Measurements from ENCODE around the gene MAD2L1. TPM values are rescaled to one million over a fixed set of nuclear protein-coding genes. Genes with fewer than 3 reads are reported as not detected.
"Not testable (repeated sequence)": the region's sequence is repeated elsewhere in the genome, so short reads cannot be mapped to it uniquely, and the experiment has no call there.

Gene MAD2L1
- total RNA-seq, 4 donors from 2014 or later = 1.8 to 20.3 (median 13.1) TPM

DNA sequence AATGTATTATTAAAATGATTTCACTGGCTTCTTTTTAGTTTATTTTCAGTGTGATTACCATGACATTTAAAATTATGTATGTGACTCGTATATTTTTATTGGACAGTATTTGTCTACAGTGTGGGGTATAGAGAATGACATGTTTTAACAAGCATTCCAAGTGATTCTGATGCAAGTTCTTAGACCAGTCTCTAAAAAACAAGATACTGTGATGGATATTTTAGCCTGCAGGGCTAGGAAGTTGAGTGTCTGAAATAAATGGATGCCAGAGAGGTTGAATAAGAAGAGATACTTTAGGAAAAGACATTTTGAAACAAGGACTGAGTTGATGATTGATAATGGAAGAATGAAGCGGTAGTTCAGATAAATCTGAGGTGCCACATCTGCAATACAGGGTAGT, 3.5 kb upstream of the MAD2L1 start:
- Histone ChIP-seq H3K27ac (no peak overlapping the region), H3K4me3 (no peak overlapping the region), H3K4me1 (peaks cover 11 to 29% (median 12%) of the 10 kb centered on the region in 3 donors), H3K9me3 (no peaks in the 10 kb centered on the region), H3K36me3 (no peaks in the 10 kb centered on the region), H3K27me3 (no peaks in the 10 kb centered on the region)
- DNase-seq = no peak
- intact Hi-C loops (cut with DNase I) = no loop called here
- no peak for TF ChIP-seq POLR2A (IDR thresholded peaks at IDR 0.05)
- TF ChIP-seq, protein P1, sequence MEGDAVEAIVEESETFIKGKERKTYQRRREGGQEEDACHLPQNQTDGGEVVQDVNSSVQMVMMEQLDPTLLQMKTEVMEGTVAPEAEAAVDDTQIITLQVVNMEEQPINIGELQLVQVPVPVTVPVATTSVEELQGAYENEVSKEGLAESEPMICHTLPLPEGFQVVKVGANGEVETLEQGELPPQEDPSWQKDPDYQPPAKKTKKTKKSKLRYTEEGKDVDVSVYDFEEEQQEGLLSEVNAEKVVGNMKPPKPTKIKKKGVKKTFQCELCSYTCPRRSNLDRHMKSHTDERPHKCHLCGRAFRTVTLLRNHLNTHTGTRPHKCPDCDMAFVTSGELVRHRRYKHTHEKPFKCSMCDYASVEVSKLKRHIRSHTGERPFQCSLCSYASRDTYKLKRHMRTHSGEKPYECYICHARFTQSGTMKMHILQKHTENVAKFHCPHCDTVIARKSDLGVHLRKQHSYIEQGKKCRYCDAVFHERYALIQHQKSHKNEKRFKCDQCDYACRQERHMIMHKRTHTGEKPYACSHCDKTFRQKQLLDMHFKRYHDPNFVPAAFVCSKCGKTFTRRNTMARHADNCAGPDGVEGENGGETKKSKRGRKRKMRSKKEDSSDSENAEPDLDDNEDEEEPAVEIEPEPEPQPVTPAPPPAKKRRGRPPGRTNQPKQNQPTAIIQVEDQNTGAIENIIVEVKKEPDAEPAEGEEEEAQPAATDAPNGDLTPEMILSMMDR (IDR thresholded peaks at IDR 0.05) = no peak
- 42 to 65% methylated on average over 2 of the region's 2 CpGs for WGBS, 2 donors

DNA sequence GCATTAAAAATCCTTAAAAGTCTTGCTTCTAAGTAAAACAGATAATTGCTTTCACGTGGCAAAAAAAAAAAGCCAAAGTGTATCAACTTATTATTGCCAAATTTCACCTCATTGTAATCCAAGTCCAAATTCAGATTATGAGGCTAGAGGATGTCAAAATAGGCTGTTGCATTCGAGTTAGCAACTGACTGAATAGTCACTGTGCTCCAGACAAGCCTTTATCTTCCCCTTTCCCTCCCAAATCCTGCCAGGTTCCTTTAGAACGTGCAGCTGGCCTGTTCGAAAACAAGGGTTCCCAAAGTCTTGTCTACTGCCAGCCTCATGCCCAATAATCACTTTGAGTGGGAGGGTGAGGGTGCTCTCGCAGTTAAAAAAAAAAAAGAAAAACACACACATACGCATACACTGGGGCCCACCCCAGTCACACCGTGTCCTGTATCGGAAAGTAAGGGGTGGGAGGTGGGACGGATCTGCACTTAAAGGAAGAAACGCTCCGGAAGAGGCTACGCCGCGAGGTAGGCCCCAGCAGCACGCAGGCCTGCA, 603 bp downstream of the MAD2L1 start:
- WGBS, 2 donors = 0 to 1% methylated on average over 14 to 15 of the region's 15 CpGs
- peak overlapping the region; percentile 88 to 98 (median 95) for H3K27ac ChIP-seq
- no peaks in the 10 kb centered on the region for H3K27me3 ChIP-seq
- H3K4me3 ChIP-seq = peak overlapping the region; percentile 58 to 80 (median 71)
- DNase-seq = no peak
- H3K36me3 ChIP-seq = no peaks in the 10 kb centered on the region
- H3K9me3 ChIP-seq = no peaks in the 10 kb centered on the region
- peaks cover 11 to 36% (median 12%) of the 10 kb centered on the region in 3 donors for H3K4me1 ChIP-seq
- TF ChIP-seq, protein P1 (IDR thresholded peaks at IDR 0.05) = no peak
- TF ChIP-seq POLR2A (IDR thresholded peaks at IDR 0.05) = no peak
- intact Hi-C loops (cut with DNase I) = no loop called here

DNA sequence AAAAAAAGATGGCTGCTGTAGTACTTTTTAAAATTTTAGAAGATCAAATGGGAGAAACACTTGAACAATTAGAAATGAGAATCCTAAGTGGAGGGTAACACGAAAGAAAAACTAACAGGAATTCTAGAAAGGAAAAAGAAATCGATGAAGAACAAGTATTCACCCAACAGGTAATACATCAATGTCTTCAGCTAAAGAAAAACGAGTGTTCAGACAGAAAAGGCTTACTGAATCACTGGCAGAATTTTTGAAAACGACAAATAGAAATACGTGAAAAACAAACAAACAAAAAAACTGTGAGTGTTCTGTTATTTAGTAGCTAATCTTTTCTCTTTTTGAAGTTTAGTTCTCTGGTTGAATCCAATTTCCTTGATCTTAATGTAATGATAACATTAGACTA, 1.8 kb downstream of the MAD2L1 start:
- Histone ChIP-seq H3K9me3 (no peaks in the 10 kb centered on the region), H3K27ac (no peak overlapping the region), H3K4me1 (peaks cover 11 to 36% (median 12%) of the 10 kb centered on the region in 3 donors), H3K4me3 (no peak overlapping the region), H3K27me3 (no peaks in the 10 kb centered on the region), H3K36me3 (no peaks in the 10 kb centered on the region)
- no peak for DNase-seq
- TF ChIP-seq, protein P1 (IDR thresholded peaks at IDR 0.05) = no peak
- TF ChIP-seq POLR2A (IDR thresholded peaks at IDR 0.05) = no peak
- intact Hi-C loops (cut with DNase I) = no loop called here
- WGBS, 2 donors = 23 to 25% methylated on average over 5 of the region's 5 CpGs

DNA sequence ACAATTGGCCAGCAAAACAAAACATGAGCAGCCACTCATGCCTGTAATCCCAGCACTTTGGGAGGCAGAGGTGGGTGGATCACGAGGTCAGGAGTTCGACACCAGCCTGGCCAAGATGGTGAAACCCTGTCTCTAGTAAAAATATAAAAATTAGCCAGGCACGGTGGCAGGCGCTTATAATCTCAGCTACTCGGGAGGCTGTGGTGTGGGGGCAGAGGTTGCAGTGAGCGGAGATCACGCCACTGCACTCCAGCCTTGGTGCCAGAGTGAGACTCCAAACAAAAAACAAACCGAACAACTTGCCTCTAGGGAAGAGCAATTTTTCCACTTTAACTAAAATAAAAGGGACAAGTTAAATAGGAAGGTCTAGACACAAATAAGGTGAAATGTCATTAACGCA, 2.9 kb downstream of the MAD2L1 start:
- H3K9me3 ChIP-seq; H3K4me3 ChIP-seq; DNase-seq; H3K27me3 ChIP-seq; intact Hi-C loops (cut with DNase I); H3K36me3 ChIP-seq; H3K27ac ChIP-seq: not testable (repeated sequence)
- 80 to 91% methylated on average over 9 of the region's 9 CpGs for WGBS, 2 donors
- H3K4me1 ChIP-seq = peaks cover 11 to 35% (median 12%) of the 10 kb centered on the region in 3 donors

DNA sequence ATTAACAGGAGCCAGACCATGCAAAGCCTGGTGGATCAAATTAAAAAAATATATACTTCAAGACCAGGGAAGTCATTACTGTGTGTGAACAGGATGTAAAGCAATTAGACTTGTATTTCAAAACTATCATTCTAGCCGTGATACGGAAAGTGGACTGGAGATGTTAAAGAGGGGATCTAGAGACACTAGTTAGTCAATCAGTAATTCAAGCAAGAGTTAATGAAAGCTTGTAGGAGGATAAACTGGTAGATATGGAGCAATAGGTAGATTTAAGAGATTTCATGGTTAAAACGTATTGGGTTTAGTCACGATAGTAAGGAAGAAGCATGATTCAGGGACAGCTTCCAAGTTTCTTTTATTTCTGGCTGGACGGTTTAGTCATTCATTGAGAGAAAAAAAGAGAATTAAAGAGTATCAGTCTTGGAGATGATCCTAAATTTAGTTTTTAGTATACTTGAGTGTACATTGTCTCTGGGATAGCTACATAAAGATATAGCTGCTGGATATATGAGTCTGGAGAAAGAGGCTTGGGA, 3.9 kb downstream of the MAD2L1 start:
- intact Hi-C loops (cut with DNase I) = no loop called here
- no peak overlapping the region for H3K27ac ChIP-seq
- H3K36me3 ChIP-seq = peaks cover 0 to 8% (median 0%) of the 10 kb centered on the region in 3 donors
- DNase-seq = no peak
- no peaks in the 10 kb centered on the region for H3K9me3 ChIP-seq
- H3K27me3 ChIP-seq = no peaks in the 10 kb centered on the region
- 40 to 54% methylated on average over 5 of the region's 5 CpGs for WGBS, 2 donors
- H3K4me1 ChIP-seq = peaks cover 7 to 26% (median 8%) of the 10 kb centered on the region in 3 donors
- no peak overlapping the region for H3K4me3 ChIP-seq
- no peak for TF ChIP-seq POLR2A (IDR thresholded peaks at IDR 0.05)
- TF ChIP-seq, protein P1 (IDR thresholded peaks at IDR 0.05) = no peak

All from esophagus squamous epithelium (tissue), 5 donors.